Smooth muscle cell (in vitro differentiated cells): ENCODE measurements around the gene METTL13. TPM values are rescaled to one million over a fixed set of nuclear protein-coding genes. Genes with fewer than 3 reads are reported as not detected.

ENCODE experiments used
- DNase-seq: peaks from one replicate; lab custom pipeline; 2025; ENCODE audit not compliant: unreplicated experiment; lab: John Stamatoyannopoulos, UW
- H2AFZ ChIP-seq: fragments of 200-600 bp; sonication (generic); 2 replicates; pipeline ENCODE4 v1.6.0; 2016; ENCODE audit warnings: antibody characterized with exemption, low read depth, mild to moderate bottlenecking
- H3F3A ChIP-seq: fragments of 200-600 bp; sonication (generic); 2 replicates; pipeline ENCODE4 v1.6.0; 2017; ENCODE audit warnings: antibody characterized with exemption, low read depth
- H3K27ac ChIP-seq: fragments of 200-600 bp; sonication (generic); 2 replicates; pipeline ENCODE4 v1.5.1; 2016; ENCODE audit warnings: low read depth, mild to moderate bottlenecking
- H3K27me3 ChIP-seq: fragments of 200-600 bp; sonication (generic); 2 replicates; pipeline ENCODE4 v1.6.1; 2016; ENCODE audit warnings: low read depth, mild to moderate bottlenecking
- H3K36me3 ChIP-seq: fragments of 200-600 bp; sonication (generic); 2 replicates; pipeline ENCODE4 v1.5.1; 2016; ENCODE audit warnings: low read depth
- H3K4me1 ChIP-seq: fragments of 200-600 bp; sonication (generic); 2 replicates; pipeline ENCODE4 v1.5.1; 2016; ENCODE audit warnings: low read depth
- H3K4me2 ChIP-seq: fragments of 200-600 bp; sonication (generic); 2 replicates; pipeline ENCODE4 v1.6.0; 2016; ENCODE audit warnings: mild to moderate bottlenecking
- H3K4me3 ChIP-seq: fragments of 200-600 bp; sonication (generic); 2 replicates; pipeline ENCODE4 v1.5.1; 2016; ENCODE audit warnings: mild to moderate bottlenecking
- H3K79me2 ChIP-seq: fragments of 200-600 bp; sonication (generic); 2 replicates; pipeline ENCODE4 v1.6.0; 2016; ENCODE audit warnings: low read depth, mild to moderate bottlenecking
- H3K9ac ChIP-seq: fragments of 200-600 bp; sonication (generic); 2 replicates; pipeline ENCODE4 v1.6.0; 2016; ENCODE audit warnings: low read depth
- H3K9me3 ChIP-seq: fragments of 200-600 bp; sonication (generic); replicated peaks from 2 replicates; pipeline ENCODE4 v1.5.1; 2016; ENCODE audit warnings: low read depth
- H4K20me1 ChIP-seq: fragments of 200-600 bp; sonication (generic); 2 replicates; pipeline ENCODE4 v1.6.0; 2016; ENCODE audit warnings: low read depth
- WGBS: methylation state at CpG from one replicate; pipeline ENCODE4 v1.1.7; 2016; ENCODE audit warnings: low lambda C conversion rate; 5-methylcytosine and 5-hydroxymethylcytosine counted together
- polyA plus RNA-seq: library from polyadenylated mRNA; unstranded; fragments of >200 nt; fragmentation: Nextera tagmentation; extraction: Ambion mirVana; gene quantifications from 2 replicates; pipeline ENCODE4 v1.2.1, GENCODE V29; 2016
- total RNA-seq: library from RNA; depleted of rRNA; stranded (reverse); fragments of >200 nt; gene quantifications from 2 replicates; pipeline ENCODE4 v1.2.3, GENCODE V29; 2014
- TF ChIP-seq, protein P1 (sequence below): fragments of 200-600 bp; sonication (generic); IDR thresholded peaks from 2 replicates; pipeline ENCODE4 v1.5.1; 2017; ENCODE audit warnings: borderline replicate concordance, mild to moderate bottlenecking, antibody characterized with exemption; ENCODE audit not compliant: insufficient read depth, poor library complexity, severe bottlenecking

METTL13 gene
- total and polyA plus RNA-seq, 2 experiments from 2014 or later = 17.5 to 19.2 TPM

DNA sequence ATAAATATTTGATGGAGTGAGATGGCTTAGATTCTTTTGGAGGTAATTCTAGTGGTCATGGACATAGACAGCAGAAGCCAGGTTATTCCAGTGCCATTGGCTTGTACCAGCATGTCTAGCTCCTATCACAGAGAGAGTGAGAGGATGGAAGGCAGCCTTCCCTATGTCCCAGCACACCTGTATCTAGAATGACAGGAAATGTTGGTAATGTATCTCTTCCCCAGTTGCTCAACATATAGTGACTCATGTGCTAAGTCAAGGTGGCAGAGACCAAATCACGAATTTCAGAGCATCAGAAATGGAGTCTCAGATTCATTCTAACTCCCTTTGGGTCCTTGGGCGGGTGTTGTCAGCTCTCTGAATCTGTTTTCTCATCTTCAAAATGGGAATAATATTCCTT, 28.4 kb downstream of the METTL13 start:
- no peaks in the 10 kb centered on the region for H3K36me3 ChIP-seq
- H3K4me1 ChIP-seq = no peaks in the 10 kb centered on the region
- H3K27me3 ChIP-seq = no peaks in the 10 kb centered on the region
- TF ChIP-seq, protein P1, sequence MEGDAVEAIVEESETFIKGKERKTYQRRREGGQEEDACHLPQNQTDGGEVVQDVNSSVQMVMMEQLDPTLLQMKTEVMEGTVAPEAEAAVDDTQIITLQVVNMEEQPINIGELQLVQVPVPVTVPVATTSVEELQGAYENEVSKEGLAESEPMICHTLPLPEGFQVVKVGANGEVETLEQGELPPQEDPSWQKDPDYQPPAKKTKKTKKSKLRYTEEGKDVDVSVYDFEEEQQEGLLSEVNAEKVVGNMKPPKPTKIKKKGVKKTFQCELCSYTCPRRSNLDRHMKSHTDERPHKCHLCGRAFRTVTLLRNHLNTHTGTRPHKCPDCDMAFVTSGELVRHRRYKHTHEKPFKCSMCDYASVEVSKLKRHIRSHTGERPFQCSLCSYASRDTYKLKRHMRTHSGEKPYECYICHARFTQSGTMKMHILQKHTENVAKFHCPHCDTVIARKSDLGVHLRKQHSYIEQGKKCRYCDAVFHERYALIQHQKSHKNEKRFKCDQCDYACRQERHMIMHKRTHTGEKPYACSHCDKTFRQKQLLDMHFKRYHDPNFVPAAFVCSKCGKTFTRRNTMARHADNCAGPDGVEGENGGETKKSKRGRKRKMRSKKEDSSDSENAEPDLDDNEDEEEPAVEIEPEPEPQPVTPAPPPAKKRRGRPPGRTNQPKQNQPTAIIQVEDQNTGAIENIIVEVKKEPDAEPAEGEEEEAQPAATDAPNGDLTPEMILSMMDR = no peak
- DNase-seq = no peak
- no peaks in the 10 kb centered on the region for H3K9me3 ChIP-seq
- H4K20me1 ChIP-seq = no peaks in the 10 kb centered on the region
- H3F3A ChIP-seq = no peaks in the 10 kb centered on the region
- H3K9ac ChIP-seq = no peak overlapping the region
- H3K79me2 ChIP-seq = no peaks in the 10 kb centered on the region
- H3K4me2 ChIP-seq = no peak overlapping the region
- no peak overlapping the region for H3K27ac ChIP-seq
- WGBS = 80% methylated on average over 2 of the region's 2 CpGs
- H2AFZ ChIP-seq = no peak overlapping the region
- H3K4me3 ChIP-seq = no peak overlapping the region

DNA sequence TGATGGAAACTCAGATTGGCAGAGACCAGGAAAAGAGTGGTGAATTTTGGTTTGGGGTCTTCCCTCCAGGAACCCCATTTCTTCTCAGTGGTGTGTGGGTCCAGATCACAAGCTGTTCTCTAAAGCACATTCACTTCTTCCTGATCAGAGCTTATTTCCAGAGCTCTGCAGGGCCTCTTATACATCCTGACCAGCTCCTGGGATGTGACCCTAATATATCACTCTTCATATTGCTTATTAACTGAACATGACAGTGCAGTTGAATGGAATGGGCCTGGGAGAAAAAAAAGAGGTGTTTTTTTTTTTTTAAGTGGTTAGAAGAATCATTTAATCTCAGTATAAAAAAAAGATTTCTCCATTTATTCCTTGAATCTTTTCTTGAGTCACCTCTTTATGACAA, 30.2 kb downstream of the METTL13 start:
- no peaks in the 10 kb centered on the region for H3F3A ChIP-seq
- H3K79me2 ChIP-seq = no peaks in the 10 kb centered on the region
- no peak overlapping the region for H3K9ac ChIP-seq
- H4K20me1 ChIP-seq = no peaks in the 10 kb centered on the region
- no peaks in the 10 kb centered on the region for H3K36me3 ChIP-seq
- no peak overlapping the region for H2AFZ ChIP-seq
- no peaks in the 10 kb centered on the region for H3K4me1 ChIP-seq
- H3K27me3 ChIP-seq = no peaks in the 10 kb centered on the region
- no peak for DNase-seq
- no peak overlapping the region for H3K27ac ChIP-seq
- H3K4me2 ChIP-seq = no peak overlapping the region
- no peak overlapping the region for H3K4me3 ChIP-seq
- H3K9me3 ChIP-seq = no peaks in the 10 kb centered on the region
- TF ChIP-seq, protein P1 = no peak

DNA sequence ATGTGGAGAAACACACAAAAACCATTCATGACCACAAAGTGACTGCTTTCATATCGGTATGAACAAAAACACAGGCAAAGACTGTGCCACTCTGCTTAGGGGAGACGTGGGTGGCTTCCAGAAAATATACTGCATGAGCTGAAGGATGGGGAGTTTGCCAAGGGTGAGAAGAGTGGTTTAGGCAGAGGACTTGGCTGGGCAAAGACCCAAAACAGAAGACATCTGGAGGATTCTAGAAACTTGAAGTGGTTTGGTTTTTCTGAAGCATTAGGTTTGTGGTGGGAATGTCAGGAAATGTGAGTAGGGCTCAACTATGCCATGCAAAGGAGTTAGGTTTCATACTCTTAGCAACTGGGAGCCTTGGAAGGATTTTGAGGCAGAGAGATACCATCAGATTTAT, 33.2 kb downstream of the METTL13 start:
- Histone ChIP-seq H4K20me1 (no peaks in the 10 kb centered on the region), H3K9ac (no peak overlapping the region), H3K27ac (no peak overlapping the region), H3K9me3 (no peaks in the 10 kb centered on the region), H3K79me2 (no peaks in the 10 kb centered on the region), H2AFZ (no peak overlapping the region), H3K4me1 (peaks cover 12% of the 10 kb centered on the region), H3K4me2 (no peak overlapping the region), H3K36me3 (no peaks in the 10 kb centered on the region), H3K4me3 (no peak overlapping the region), H3K27me3 (no peaks in the 10 kb centered on the region), H3F3A (no peaks in the 10 kb centered on the region)
- DNase-seq = no peak
- WGBS = 81% methylated on average over 2 of the region's 2 CpGs
- TF ChIP-seq, protein P1 = no peak

- no peaks in the 10 kb centered on the region for H3K9me3 ChIP-seq
- DNase-seq = no peak
- no peak overlapping the region for H3K4me3 ChIP-seq
- H2AFZ ChIP-seq = no peak overlapping the region
- H3K36me3 ChIP-seq = no peaks in the 10 kb centered on the region
- no peaks in the 10 kb centered on the region for H3K79me2 ChIP-seq
- no peak overlapping the region for H3K4me2 ChIP-seq
- TF ChIP-seq, protein P1 = no peak
- H3K27me3 ChIP-seq = no peaks in the 10 kb centered on the region
- no peak overlapping the region for H3K27ac ChIP-seq
- H3K9ac ChIP-seq = no peak overlapping the region
- H4K20me1 ChIP-seq = no peaks in the 10 kb centered on the region
- 88% methylated on average over 3 of the region's 3 CpGs for WGBS
- H3K4me1 ChIP-seq = peaks cover 12% of the 10 kb centered on the region
- H3F3A ChIP-seq = no peaks in the 10 kb centered on the region
These were observed 34.9 kb downstream of the METTL13 start for GRCh38 chr1:171816300-171816901.
